Left ventricle myocardium inferior (tissue), 1 donor: Measurements from ENCODE around the gene GPR160. TPM values are rescaled to one million over a fixed set of nuclear protein-coding genes. Genes with fewer than 3 reads are reported as not detected.
"Not testable (repeated sequence)": the region's sequence is repeated elsewhere in the genome, so short reads cannot be mapped to it uniquely, and the experiment has no call there.

Experiments used
- DNase-seq: peaks from one replicate; pipeline ENCODE4 v3.0.0-alpha.2; 2020
- H3K27ac ChIP-seq: fragments of 200-600 bp; replicated peaks from 2 replicates; pipeline ENCODE4 v1.8.0; 2021
- H3K27me3 ChIP-seq: fragments of 200-600 bp; 2 replicates; pipeline ENCODE4 v1.8.0; 2021; ENCODE audit warnings: low read depth
- H3K36me3 ChIP-seq: fragments of 200-600 bp; 2 replicates; pipeline ENCODE4 v1.8.0; 2021
- H3K4me1 ChIP-seq: fragments of 200-600 bp; 2 replicates; pipeline ENCODE4 v1.8.0; 2021
- H3K4me3 ChIP-seq: fragments of 200-600 bp; 2 replicates; pipeline ENCODE4 v1.8.0; 2021; ENCODE audit warnings: mild to moderate bottlenecking, moderate library complexity
- H3K9me3 ChIP-seq: fragments of 200-600 bp; replicated peaks from 2 replicates; pipeline ENCODE4 v1.8.0; 2021
- CTCF ChIP-seq: fragments of 200-600 bp; IDR thresholded peaks from 2 replicates; pipeline ENCODE4 v1.8.0; 2021; ENCODE audit warnings: antibody characterized with exemption, mild to moderate bottlenecking, borderline replicate concordance
- intact Hi-C: fragments of 100-400 bp; cut with micrococcal nuclease; formaldehyde crosslinking; loops from one replicate; pipeline ENCODE4 v1.11.0; 2022
- total RNA-seq: library from RNA; stranded (reverse); fragmentation: NEBNext Ultra II Directional; extraction: Animal tissue kit (Norgen Biotek cat#: 25700); gene quantifications from one replicate; pipeline ENCODE4 v1.2.1, GENCODE V29; 2021
- donor health status: DM: no; HTN: yes; CAD: no; lungs with severe emphysema.

GPR160 gene
- total RNA-seq, 1 donor from 2014 or later = 0.99 TPM

GRCh38 chr3:170016057-170016456, 21.7 kb upstream of the GPR160 start:
- no peaks in the 10 kb centered on the region for H3K36me3 ChIP-seq
- H3K27me3 ChIP-seq = peaks cover 5% of the 10 kb centered on the region

GRCh38 chr3:170019306-170019705, 18.5 kb upstream of the GPR160 start:
- H3K36me3 ChIP-seq, DNase-seq, H3K9me3 ChIP-seq, H3K4me1 ChIP-seq, H3K27ac ChIP-seq, intact Hi-C loops, H3K4me3 ChIP-seq: not testable (repeated sequence)
- H3K27me3 ChIP-seq = peaks cover 11% of the 10 kb centered on the region

More at GRCh38 chr3:170016057-170016456, 21.7 kb upstream of the GPR160 start:
- Histone ChIP-seq H3K27ac (no peak overlapping the region), H3K4me3 (no peak overlapping the region), H3K4me1 (no peaks in the 10 kb centered on the region), H3K9me3 (no peaks in the 10 kb centered on the region)
- DNase-seq = no peak
- intact Hi-C loops = no loop called here
- no peak for TF ChIP-seq CTCF

- Histone ChIP-seq H3K27me3 (peaks cover 11% of the 10 kb centered on the region), H3K9me3 (no peaks in the 10 kb centered on the region), H3K27ac (no peak overlapping the region), H3K4me1 (no peaks in the 10 kb centered on the region), H3K36me3 (no peaks in the 10 kb centered on the region), H3K4me3 (no peak overlapping the region)
- intact Hi-C loops = loop anchor here (10.0 kb wide), 1 partner anchor 156 kb away; the partner anchor contains the start of gene LRRC31
- peak; percentile 39 for TF ChIP-seq CTCF
- no peak for DNase-seq
Measured at GRCh38 chr3:170021083-170021482, 16.7 kb upstream of the GPR160 start.

GRCh38 chr3:170022336-170022735, 15.5 kb upstream of the GPR160 start:
- DNase-seq = no peak
- H3K4me3 ChIP-seq = no peak overlapping the region
- H3K27ac ChIP-seq = no peak overlapping the region
- peaks cover 11% of the 10 kb centered on the region for H3K27me3 ChIP-seq
- H3K36me3 ChIP-seq = no peaks in the 10 kb centered on the region
- no peak for TF ChIP-seq CTCF
- no peaks in the 10 kb centered on the region for H3K4me1 ChIP-seq
- intact Hi-C loops = loop anchor here (10.0 kb wide), 1 partner anchor 158 kb away; the partner anchor contains the start of gene LRRC31
- H3K9me3 ChIP-seq = no peaks in the 10 kb centered on the region

- intact Hi-C loops = loop anchor here (10.0 kb wide), 1 partner anchor 158 kb away; the partner anchor contains the start of gene LRRC31
- no peak for DNase-seq
- no peaks in the 10 kb centered on the region for H3K9me3 ChIP-seq
- H3K4me3 ChIP-seq = no peak overlapping the region
- TF ChIP-seq CTCF = no peak
- H3K36me3 ChIP-seq = no peaks in the 10 kb centered on the region
- peaks cover 7% of the 10 kb centered on the region for H3K27me3 ChIP-seq
- H3K4me1 ChIP-seq = no peaks in the 10 kb centered on the region
- no peak overlapping the region for H3K27ac ChIP-seq
Measured at GRCh38 chr3:170023165-170023564, 14.6 kb upstream of the GPR160 start.

GRCh38 chr3:170024581-170024980, 13.2 kb upstream of the GPR160 start:
- intact Hi-C loops = loop anchor here (10.0 kb wide), 1 partner anchor 160 kb away; the partner anchor contains the start of gene LRRC31
- TF ChIP-seq CTCF = no peak
- Histone ChIP-seq H3K9me3 (no peaks in the 10 kb centered on the region), H3K4me1 (no peaks in the 10 kb centered on the region), H3K36me3 (no peaks in the 10 kb centered on the region), H3K4me3 (no peak overlapping the region), H3K27me3 (peaks cover 6% of the 10 kb centered on the region), H3K27ac (no peak overlapping the region)
- DNase-seq = no peak
